ENCODE data around the gene TFDP1. TPM values are rescaled to one million over a fixed set of nuclear protein-coding genes. Genes with fewer than 3 reads are reported as not detected.
"Not testable (repeated sequence)": the region's sequence is repeated elsewhere in the genome, so short reads cannot be mapped to it uniquely, and the experiment has no call there.

The TFDP1 gene
- total RNA-seq, 1 experiment from 2014 or later: 140 TPM

- ChIA-PET POLR2A (no interaction called here), CTCF (no interaction called here)
- DNase-seq: peak in 1 of 2 experiments; percentile 36
- Histone ChIP-seq H3K27me3 (replicated peaks; ENCODE audit: control insufficient read depth, insufficient read depth, low read length) (no peaks in the 10 kb centered on the region), H3K36me3 (ENCODE audit: control insufficient read depth, insufficient read depth, low read length) (peaks cover 17% of the 10 kb centered on the region), H3K4me3 (ENCODE audit: low read depth, low read length) (no peak overlapping the region), H3K4me1 (peaks cover 13% of the 10 kb centered on the region), H3K9me3 (no peaks in the 10 kb centered on the region)
- no peak overlapping the region for H3K27ac Mint-ChIP-seq (ENCODE audit: unreplicated experiment)
- no peaks in the 10 kb centered on the region for H3K27me3 Mint-ChIP-seq (ENCODE audit: insufficient read depth, unreplicated experiment)
- peaks cover 7% of the 10 kb centered on the region for H3K4me1 Mint-ChIP-seq (ENCODE audit: low read depth, unreplicated experiment)
- H3K36me3 Mint-ChIP-seq (ENCODE audit: insufficient read depth, unreplicated experiment): peaks cover 63% of the 10 kb centered on the region
- no peaks in the 10 kb centered on the region for H3K9me3 Mint-ChIP-seq (ENCODE audit: unreplicated experiment)
- TF ChIP-seq CTCF (IDR thresholded peaks at IDR 0.05; ENCODE audit: insufficient read depth in 1 of 2, low read depth in 1 of 2, low read length in 1 of 2, severe bottlenecking in 1 of 2, unreplicated experiment in 1 of 2): no peak
- no TSS peak for BruUV-seq (replicated peaks)
- H3K4me3 Mint-ChIP-seq (ENCODE audit: unreplicated experiment): no peak overlapping the region
- intact Hi-C loops (cut with micrococcal nuclease; ENCODE audit: unreplicated experiment): no loop called here
Observed at GRCh38 chr13:113589961-113590339, 5.4 kb downstream of the TFDP1 start.

GRCh38 chr13:113591750-113592149, 7.2 kb downstream of the TFDP1 start:
- peak in 1 of 2 experiments; percentile 17 for DNase-seq
- H3K4me3 Mint-ChIP-seq (ENCODE audit: unreplicated experiment): no peak overlapping the region
- no peaks in the 10 kb centered on the region for H3K27me3 ChIP-seq (replicated peaks; ENCODE audit: control insufficient read depth, insufficient read depth, low read length)
- H3K9me3 Mint-ChIP-seq (ENCODE audit: unreplicated experiment): no peaks in the 10 kb centered on the region
- no peak for TF ChIP-seq CTCF (IDR thresholded peaks at IDR 0.05; ENCODE audit: insufficient read depth in 1 of 2, low read depth in 1 of 2, low read length in 1 of 2, severe bottlenecking in 1 of 2, unreplicated experiment in 1 of 2)
- no TSS peak for BruUV-seq (replicated peaks)
- H3K4me1 Mint-ChIP-seq (ENCODE audit: low read depth, unreplicated experiment): peaks cover 7% of the 10 kb centered on the region
- peaks cover 3% of the 10 kb centered on the region; the same call in 1 of the 2 replicates for H3K4me1 ChIP-seq
- no peak overlapping the region for H3K4me3 ChIP-seq (ENCODE audit: low read depth, low read length)
- intact Hi-C loops (cut with micrococcal nuclease; ENCODE audit: unreplicated experiment): no loop called here
- H3K27ac Mint-ChIP-seq (ENCODE audit: unreplicated experiment): no peak overlapping the region
- H3K36me3 Mint-ChIP-seq (ENCODE audit: insufficient read depth, unreplicated experiment): peaks cover 69% of the 10 kb centered on the region
- H3K9me3 ChIP-seq: no peaks in the 10 kb centered on the region
- peaks cover 14% of the 10 kb centered on the region for H3K36me3 ChIP-seq (ENCODE audit: control insufficient read depth, insufficient read depth, low read length)
- POLR2A ChIA-PET: no interaction called here
- no peaks in the 10 kb centered on the region for H3K27me3 Mint-ChIP-seq (ENCODE audit: insufficient read depth, unreplicated experiment)
- CTCF ChIA-PET: interaction anchor here (0.6 kb wide), 1 partner anchor 30 kb away, joined by 4 read pairs; no protein-coding TSS in a partner anchor

GRCh38 chr13:113592571-113592970, 8.0 kb downstream of the TFDP1 start:
- POLR2A ChIA-PET: no interaction called here
- DNase-seq: peak in 1 of 2 experiments; percentile 29
- H3K4me1 Mint-ChIP-seq (ENCODE audit: low read depth, unreplicated experiment): peaks cover 7% of the 10 kb centered on the region
- intact Hi-C loops (cut with micrococcal nuclease; ENCODE audit: unreplicated experiment): no loop called here
- Histone ChIP-seq H3K27me3 (replicated peaks; ENCODE audit: control insufficient read depth, insufficient read depth, low read length) (no peaks in the 10 kb centered on the region), H3K9me3 (no peaks in the 10 kb centered on the region), H3K4me1 (no peaks in the 10 kb centered on the region), H3K4me3 (ENCODE audit: low read depth, low read length) (no peak overlapping the region), H3K36me3 (ENCODE audit: control insufficient read depth, insufficient read depth, low read length) (peaks cover 11% of the 10 kb centered on the region)
- no peak for TF ChIP-seq CTCF (IDR thresholded peaks at IDR 0.05; ENCODE audit: insufficient read depth in 1 of 2, low read depth in 1 of 2, low read length in 1 of 2, severe bottlenecking in 1 of 2, unreplicated experiment in 1 of 2)
- BruUV-seq (replicated peaks): no TSS peak
- CTCF ChIA-PET: no interaction called here
- H3K4me3 Mint-ChIP-seq (ENCODE audit: unreplicated experiment): no peak overlapping the region
- H3K27me3 Mint-ChIP-seq (ENCODE audit: insufficient read depth, unreplicated experiment): no peaks in the 10 kb centered on the region
- no peaks in the 10 kb centered on the region for H3K9me3 Mint-ChIP-seq (ENCODE audit: unreplicated experiment)
- peaks cover 69% of the 10 kb centered on the region for H3K36me3 Mint-ChIP-seq (ENCODE audit: insufficient read depth, unreplicated experiment)
- H3K27ac Mint-ChIP-seq (ENCODE audit: unreplicated experiment): no peak overlapping the region

GRCh38 chr13:113594066-113594821, 9.7 kb downstream of the TFDP1 start:
- intact Hi-C loops (cut with micrococcal nuclease; ENCODE audit: unreplicated experiment); BruUV-seq (replicated peaks); H3K9me3 Mint-ChIP-seq (ENCODE audit: unreplicated experiment); H3K27me3 ChIP-seq (replicated peaks; ENCODE audit: control insufficient read depth, insufficient read depth, low read length); CTCF ChIA-PET; H3K27me3 Mint-ChIP-seq (ENCODE audit: insufficient read depth, unreplicated experiment); H3K9me3 ChIP-seq; POLR2A ChIA-PET; H3K27ac Mint-ChIP-seq (ENCODE audit: unreplicated experiment); H3K36me3 ChIP-seq (ENCODE audit: control insufficient read depth, insufficient read depth, low read length); H3K4me1 ChIP-seq; H3K4me3 Mint-ChIP-seq (ENCODE audit: unreplicated experiment); H3K4me1 Mint-ChIP-seq (ENCODE audit: low read depth, unreplicated experiment); H3K4me3 ChIP-seq (ENCODE audit: low read depth, low read length): not testable (repeated sequence)
- peaks cover 66% of the 10 kb centered on the region for H3K36me3 Mint-ChIP-seq (ENCODE audit: insufficient read depth, unreplicated experiment)
- DNase-seq: peak in 1 of 2 experiments; percentile 31

All from Caco-2 (cell line).